ENCODE results near the gene SLC27A3.

Gene SLC27A3

DNA sequence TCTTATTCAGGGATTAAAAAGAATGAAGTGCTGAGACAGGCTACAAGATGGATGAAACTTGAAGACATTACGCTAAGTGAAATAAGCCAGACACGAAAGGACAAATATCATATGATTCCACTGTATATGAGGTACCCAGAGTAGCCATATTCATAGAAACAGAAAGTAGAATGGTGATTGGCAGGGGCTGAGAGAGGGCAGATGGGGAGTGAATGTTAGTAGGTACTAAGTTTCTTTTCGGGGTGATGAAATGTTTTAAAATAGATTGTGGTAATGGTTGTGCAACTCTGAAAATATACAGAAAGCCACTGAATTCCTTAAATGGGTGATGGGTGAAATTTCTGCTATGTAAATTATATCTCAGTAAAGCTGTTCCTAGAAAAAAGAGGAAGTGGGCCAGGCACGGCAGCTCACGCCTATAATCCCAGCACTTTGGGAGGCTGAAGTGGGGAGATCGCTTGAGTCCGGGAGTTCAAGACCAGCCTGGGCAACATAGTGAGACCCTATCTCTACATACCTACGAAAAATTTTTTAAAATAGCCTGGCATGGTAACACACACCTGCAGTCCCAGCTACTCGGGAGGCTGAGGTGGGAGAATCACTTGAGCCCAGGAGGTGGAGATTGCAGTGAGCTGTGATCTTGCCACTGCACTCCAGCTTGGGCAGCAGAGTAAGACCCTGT is 15.9 kb downstream of the SLC27A3 start:
- Histone ChIP-seq H3K27me3 (ENCODE audit: low read length) (no peaks in the 10 kb centered on the region), H3K9ac (ENCODE audit: low read length) (no peak overlapping the region), H3F3A (ENCODE audit: insufficient read depth) (peaks cover 12% of the 10 kb centered on the region), H3K4me3 (ENCODE audit: insufficient read depth, low read length, poor library complexity, severe bottlenecking) (no peak overlapping the region), H3K27ac (ENCODE audit: low read depth, low read length) (no peak overlapping the region), H3K36me3 (ENCODE audit: low read length) (no peaks in the 10 kb centered on the region), H4K20me1 (ENCODE audit: low read depth, low read length) (no peaks in the 10 kb centered on the region), H3K9me3 (ENCODE audit: insufficient read depth, low read length) (peaks cover 5% of the 10 kb centered on the region), H3K9me2 (replicated peaks; ENCODE audit: insufficient read depth, low read length) (no peaks in the 10 kb centered on the region), H2AFZ (ENCODE audit: low read depth, low read length, severe bottlenecking) (no peak overlapping the region), H3K79me2 (ENCODE audit: insufficient read depth, low read length) (no peaks in the 10 kb centered on the region), H3K4me2 (ENCODE audit: low read depth, low read length, poor library complexity, severe bottlenecking) (peak overlapping the region; percentile 13)
- TF ChIP-seq, protein P1, sequence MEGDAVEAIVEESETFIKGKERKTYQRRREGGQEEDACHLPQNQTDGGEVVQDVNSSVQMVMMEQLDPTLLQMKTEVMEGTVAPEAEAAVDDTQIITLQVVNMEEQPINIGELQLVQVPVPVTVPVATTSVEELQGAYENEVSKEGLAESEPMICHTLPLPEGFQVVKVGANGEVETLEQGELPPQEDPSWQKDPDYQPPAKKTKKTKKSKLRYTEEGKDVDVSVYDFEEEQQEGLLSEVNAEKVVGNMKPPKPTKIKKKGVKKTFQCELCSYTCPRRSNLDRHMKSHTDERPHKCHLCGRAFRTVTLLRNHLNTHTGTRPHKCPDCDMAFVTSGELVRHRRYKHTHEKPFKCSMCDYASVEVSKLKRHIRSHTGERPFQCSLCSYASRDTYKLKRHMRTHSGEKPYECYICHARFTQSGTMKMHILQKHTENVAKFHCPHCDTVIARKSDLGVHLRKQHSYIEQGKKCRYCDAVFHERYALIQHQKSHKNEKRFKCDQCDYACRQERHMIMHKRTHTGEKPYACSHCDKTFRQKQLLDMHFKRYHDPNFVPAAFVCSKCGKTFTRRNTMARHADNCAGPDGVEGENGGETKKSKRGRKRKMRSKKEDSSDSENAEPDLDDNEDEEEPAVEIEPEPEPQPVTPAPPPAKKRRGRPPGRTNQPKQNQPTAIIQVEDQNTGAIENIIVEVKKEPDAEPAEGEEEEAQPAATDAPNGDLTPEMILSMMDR (IDR thresholded peaks at IDR 0.05; ENCODE audit: insufficient read depth, low read length, poor library complexity, severe bottlenecking) = no peak
- TF ChIP-seq EZH2phosphoT487 (conservative IDR thresholded peaks at IDR 0.05; ENCODE audit: low read length) = no peak

DNA sequence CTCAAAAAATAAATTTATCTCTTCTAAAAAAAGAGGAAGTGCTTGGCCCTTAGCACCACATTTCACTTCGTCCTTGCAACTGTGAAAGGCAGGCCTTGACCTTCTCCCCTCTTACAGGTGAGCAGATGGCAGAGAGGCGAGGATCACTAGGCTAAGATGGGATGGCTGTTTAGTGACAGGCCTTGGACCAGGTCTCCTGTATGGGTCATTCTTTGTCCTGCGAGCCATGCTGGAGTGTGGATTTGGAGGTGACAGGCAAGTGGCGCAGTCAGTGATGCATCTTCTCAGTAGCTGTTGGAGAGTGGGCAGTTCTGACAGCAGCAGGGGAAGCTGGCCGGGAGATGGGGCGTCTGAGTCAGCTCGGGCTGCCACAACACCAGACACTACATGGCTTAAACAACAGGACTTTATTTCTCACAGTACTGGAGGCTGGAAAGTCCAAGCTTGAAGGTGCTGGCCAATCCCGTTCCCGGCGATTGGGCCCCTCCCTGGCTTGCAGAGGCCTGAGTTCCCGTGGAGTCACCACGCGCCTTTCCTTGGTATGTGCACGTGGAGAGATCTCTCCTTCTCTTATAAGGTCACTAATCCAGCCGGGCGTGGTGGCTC is 16.5 kb downstream of the SLC27A3 start:
- H2AFZ ChIP-seq (ENCODE audit: low read depth, low read length, severe bottlenecking) = no peak overlapping the region
- no peak overlapping the region for H3K9ac ChIP-seq (ENCODE audit: low read length)
- H3K27ac ChIP-seq (ENCODE audit: low read depth, low read length) = no peak overlapping the region
- H3K36me3 ChIP-seq (ENCODE audit: low read length) = no peaks in the 10 kb centered on the region
- H4K20me1 ChIP-seq (ENCODE audit: low read depth, low read length) = no peaks in the 10 kb centered on the region
- H3K27me3 ChIP-seq (ENCODE audit: low read length) = no peaks in the 10 kb centered on the region
- H3K4me3 ChIP-seq (ENCODE audit: insufficient read depth, low read length, poor library complexity, severe bottlenecking) = no peak overlapping the region
- H3K79me2 ChIP-seq (ENCODE audit: insufficient read depth, low read length) = no peaks in the 10 kb centered on the region
- TF ChIP-seq, protein P1 (IDR thresholded peaks at IDR 0.05; ENCODE audit: insufficient read depth, low read length, poor library complexity, severe bottlenecking) = no peak
- TF ChIP-seq EZH2phosphoT487 (conservative IDR thresholded peaks at IDR 0.05; ENCODE audit: low read length) = no peak
- H3F3A ChIP-seq (ENCODE audit: insufficient read depth) = peaks cover 12% of the 10 kb centered on the region
- H3K9me3 ChIP-seq (ENCODE audit: insufficient read depth, low read length) = no peaks in the 10 kb centered on the region
- no peaks in the 10 kb centered on the region for H3K9me2 ChIP-seq (replicated peaks; ENCODE audit: insufficient read depth, low read length)
- H3K4me2 ChIP-seq (ENCODE audit: low read depth, low read length, poor library complexity, severe bottlenecking) = peak overlapping the region; percentile 13

DNA sequence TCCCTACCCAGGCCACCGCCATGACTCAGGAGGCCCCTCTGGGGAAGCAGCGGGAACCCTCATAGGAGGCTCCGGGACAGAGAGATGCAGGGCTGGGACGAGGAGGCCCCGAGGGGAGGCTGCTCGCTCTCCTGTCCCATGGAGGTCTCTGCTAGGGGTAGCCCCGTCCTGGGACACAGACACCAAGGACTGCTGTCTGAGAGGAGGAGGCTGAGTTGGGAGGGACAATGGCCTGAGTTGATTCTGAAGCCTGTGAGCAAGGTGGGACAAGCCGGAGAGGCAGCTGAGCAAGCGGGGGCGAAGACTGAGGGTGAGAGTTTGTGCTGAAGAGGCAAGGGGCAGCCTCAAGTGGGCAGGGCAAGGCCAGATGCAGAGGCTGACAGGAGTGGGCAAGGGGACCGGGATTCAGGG is 17.4 kb downstream of the SLC27A3 start:
- Histone ChIP-seq H3K9me3 (ENCODE audit: insufficient read depth, low read length) (no peaks in the 10 kb centered on the region), H3K4me2 (ENCODE audit: low read depth, low read length, poor library complexity, severe bottlenecking) (no peak overlapping the region), H3K79me2 (ENCODE audit: insufficient read depth, low read length) (no peaks in the 10 kb centered on the region), H3K9ac (ENCODE audit: low read length) (no peak overlapping the region), H3F3A (ENCODE audit: insufficient read depth) (peaks cover 12% of the 10 kb centered on the region), H3K4me3 (ENCODE audit: insufficient read depth, low read length, poor library complexity, severe bottlenecking) (no peak overlapping the region), H2AFZ (ENCODE audit: low read depth, low read length, severe bottlenecking) (no peak overlapping the region), H3K27me3 (ENCODE audit: low read length) (no peaks in the 10 kb centered on the region), H3K36me3 (ENCODE audit: low read length) (no peaks in the 10 kb centered on the region), H3K27ac (ENCODE audit: low read depth, low read length) (no peak overlapping the region), H3K9me2 (replicated peaks; ENCODE audit: insufficient read depth, low read length) (no peaks in the 10 kb centered on the region), H4K20me1 (ENCODE audit: low read depth, low read length) (no peaks in the 10 kb centered on the region)
- TF ChIP-seq, protein P1 (IDR thresholded peaks at IDR 0.05; ENCODE audit: insufficient read depth, low read length, poor library complexity, severe bottlenecking) = no peak
- no peak for TF ChIP-seq EZH2phosphoT487 (conservative IDR thresholded peaks at IDR 0.05; ENCODE audit: low read length)

Data from SU-DHL-6 (cell line).